Uterus (tissue), 2 donors: Measurements from ENCODE around the gene MFAP4.

Experiments
- POLR2A ChIP-seq, 2 donors: fragments of 450-650 bp; IDR thresholded peaks; one replicate each; pipeline ENCODE4 v1.6.1; 2016; ENCODE audit warnings: antibody characterized with exemption in 2 of 2, mild to moderate bottlenecking in 1 of 2, moderate library complexity in 1 of 2
- TF ChIP-seq, protein P1 (sequence below), 4 experiments: fragments of 200-600 bp in 2 of 4; fragments of 450-650 bp in 2 of 4; sonication (generic) in 2 of 4; IDR thresholded peaks; one replicate each; pipeline ENCODE4 v1.5.1; 2016 to 2019; ENCODE audit warnings: antibody characterized with exemption in 4 of 4, mild to moderate bottlenecking in 2 of 4, moderate library complexity in 1 of 4

- no peak for TF ChIP-seq POLR2A (IDR thresholded peaks at IDR 0.05)
- TF ChIP-seq, protein P1, sequence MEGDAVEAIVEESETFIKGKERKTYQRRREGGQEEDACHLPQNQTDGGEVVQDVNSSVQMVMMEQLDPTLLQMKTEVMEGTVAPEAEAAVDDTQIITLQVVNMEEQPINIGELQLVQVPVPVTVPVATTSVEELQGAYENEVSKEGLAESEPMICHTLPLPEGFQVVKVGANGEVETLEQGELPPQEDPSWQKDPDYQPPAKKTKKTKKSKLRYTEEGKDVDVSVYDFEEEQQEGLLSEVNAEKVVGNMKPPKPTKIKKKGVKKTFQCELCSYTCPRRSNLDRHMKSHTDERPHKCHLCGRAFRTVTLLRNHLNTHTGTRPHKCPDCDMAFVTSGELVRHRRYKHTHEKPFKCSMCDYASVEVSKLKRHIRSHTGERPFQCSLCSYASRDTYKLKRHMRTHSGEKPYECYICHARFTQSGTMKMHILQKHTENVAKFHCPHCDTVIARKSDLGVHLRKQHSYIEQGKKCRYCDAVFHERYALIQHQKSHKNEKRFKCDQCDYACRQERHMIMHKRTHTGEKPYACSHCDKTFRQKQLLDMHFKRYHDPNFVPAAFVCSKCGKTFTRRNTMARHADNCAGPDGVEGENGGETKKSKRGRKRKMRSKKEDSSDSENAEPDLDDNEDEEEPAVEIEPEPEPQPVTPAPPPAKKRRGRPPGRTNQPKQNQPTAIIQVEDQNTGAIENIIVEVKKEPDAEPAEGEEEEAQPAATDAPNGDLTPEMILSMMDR (IDR thresholded peaks at IDR 0.05): no peak
Measured at GRCh38 chr17:19369846-19370492, 17.0 kb downstream of the MFAP4 start.
